Mammary epithelial cell (primary cell): ENCODE data around the gene CYGB.

Source experiments
- EZH2 ChIP-seq: IDR thresholded peaks from 2 replicates; pipeline ENCODE4 v1.6.1; 2012; ENCODE audit warnings: low read length, inconsistent platforms, borderline replicate concordance
- TF ChIP-seq, protein P1 (sequence below), 2 donors: IDR thresholded peaks in 1 of 2; conservative IDR thresholded peaks in 1 of 2; 2 replicates each; pipeline ENCODE4 v1.5.1; 2011 to 2012; ENCODE audit warnings: inconsistent platforms in 2 of 2, low read length in 2 of 2, mild to moderate bottlenecking in 2 of 2, control low read depth in 1 of 2, low read depth in 1 of 2; ENCODE audit not compliant: insufficient read depth in 1 of 2; ENCODE audit errors: extremely low read depth in 1 of 2

DNA sequence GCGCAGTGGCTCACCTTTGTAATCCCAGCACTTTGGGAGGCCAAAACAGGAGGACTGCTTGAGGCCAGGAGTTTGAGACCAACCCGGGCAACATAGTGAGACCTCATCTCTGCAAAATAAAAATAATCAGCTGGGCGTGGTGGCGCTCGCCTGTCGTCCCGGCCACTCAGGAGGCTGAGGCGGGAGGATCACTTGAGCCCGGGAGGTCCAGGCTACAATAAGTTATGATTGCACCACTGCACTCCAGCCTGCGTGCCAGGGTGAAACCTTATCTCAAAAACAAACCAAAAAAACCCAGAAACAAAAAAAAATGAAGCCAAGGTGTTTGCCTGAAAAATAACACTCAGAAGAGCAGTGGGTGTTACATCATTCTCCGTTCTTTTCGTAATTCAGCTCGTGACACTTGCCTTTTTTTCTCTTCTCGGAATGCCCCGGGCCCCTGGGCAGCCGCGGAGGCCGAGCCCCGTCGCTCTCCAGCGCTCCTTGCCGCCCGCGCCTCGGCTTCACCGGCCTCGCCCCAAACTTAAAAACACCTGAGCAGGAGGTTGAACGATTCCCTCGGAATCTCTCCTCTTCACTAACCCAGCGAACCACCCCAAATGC, 19.4 kb upstream of the CYGB start:
- TF ChIP-seq, protein P1, sequence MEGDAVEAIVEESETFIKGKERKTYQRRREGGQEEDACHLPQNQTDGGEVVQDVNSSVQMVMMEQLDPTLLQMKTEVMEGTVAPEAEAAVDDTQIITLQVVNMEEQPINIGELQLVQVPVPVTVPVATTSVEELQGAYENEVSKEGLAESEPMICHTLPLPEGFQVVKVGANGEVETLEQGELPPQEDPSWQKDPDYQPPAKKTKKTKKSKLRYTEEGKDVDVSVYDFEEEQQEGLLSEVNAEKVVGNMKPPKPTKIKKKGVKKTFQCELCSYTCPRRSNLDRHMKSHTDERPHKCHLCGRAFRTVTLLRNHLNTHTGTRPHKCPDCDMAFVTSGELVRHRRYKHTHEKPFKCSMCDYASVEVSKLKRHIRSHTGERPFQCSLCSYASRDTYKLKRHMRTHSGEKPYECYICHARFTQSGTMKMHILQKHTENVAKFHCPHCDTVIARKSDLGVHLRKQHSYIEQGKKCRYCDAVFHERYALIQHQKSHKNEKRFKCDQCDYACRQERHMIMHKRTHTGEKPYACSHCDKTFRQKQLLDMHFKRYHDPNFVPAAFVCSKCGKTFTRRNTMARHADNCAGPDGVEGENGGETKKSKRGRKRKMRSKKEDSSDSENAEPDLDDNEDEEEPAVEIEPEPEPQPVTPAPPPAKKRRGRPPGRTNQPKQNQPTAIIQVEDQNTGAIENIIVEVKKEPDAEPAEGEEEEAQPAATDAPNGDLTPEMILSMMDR (conservative IDR thresholded peaks at IDR 0.05 in 1 of 2, IDR thresholded peaks at IDR 0.05 in 1 of 2; ENCODE audit: extremely low read depth in 1 of 2, insufficient read depth in 1 of 2, low read depth in 1 of 2, low read length in 2 of 2): no peak
- TF ChIP-seq EZH2: no peak
